SHP77 treated with DMSO at 0.1 percent for 48 hours (cell line): ENCODE measurements around the gene RIPOR3.
"Not testable (repeated sequence)": the region's sequence is repeated elsewhere in the genome, so short reads cannot be mapped to it uniquely, and the experiment has no call there.

Experiments
- DNase-seq: peaks from one replicate; lab custom pipeline; 2025; lab: John Stamatoyannopoulos, UW

The RIPOR3 gene

GRCh38 chr20:50607436-50607835 is 83.9 kb downstream of the RIPOR3 start:
- DNase-seq: no peak

GRCh38 chr20:50605136-50605535 is 86.2 kb downstream of the RIPOR3 start:
- no peak for DNase-seq

- no peak for DNase-seq
Measured at GRCh38 chr20:50604451-50604850, 86.9 kb downstream of the RIPOR3 start.

- no peak for DNase-seq
Measured at GRCh38 chr20:50602432-50603088, 88.8 kb downstream of the RIPOR3 start.

GRCh38 chr20:50601511-50602431 is 89.6 kb downstream of the RIPOR3 start:
- DNase-seq: no peak

GRCh38 chr20:50600281-50600895 is 91.0 kb downstream of the RIPOR3 start:
- no peak for DNase-seq

GRCh38 chr20:50598768-50599167 is 92.6 kb downstream of the RIPOR3 start:
- DNase-seq: not testable (repeated sequence)

- DNase-seq: no peak
Measured at GRCh38 chr20:50598074-50598473, 93.3 kb downstream of the RIPOR3 start.

- no peak for DNase-seq
Measured at GRCh38 chr20:50597406-50597969, 93.9 kb downstream of the RIPOR3 start.

- no peak for DNase-seq
Measured at GRCh38 chr20:50596694-50597021, 94.7 kb downstream of the RIPOR3 start.

- no peak for DNase-seq
Measured at GRCh38 chr20:50595988-50596693, 95.2 kb downstream of the RIPOR3 start.

GRCh38 chr20:50595433-50595895 is 95.9 kb downstream of the RIPOR3 start:
- DNase-seq: no peak

- DNase-seq: no peak
Measured at GRCh38 chr20:50594591-50595432, 96.5 kb downstream of the RIPOR3 start.

GRCh38 chr20:50594231-50594590 is 97.1 kb downstream of the RIPOR3 start:
- no peak for DNase-seq

- no peak for DNase-seq
Measured at GRCh38 chr20:50593005-50593335, 98.4 kb downstream of the RIPOR3 start.

- DNase-seq: no peak
Measured at GRCh38 chr20:50592282-50593004, 98.9 kb downstream of the RIPOR3 start.

GRCh38 chr20:50591233-50591852 is 100.0 kb downstream of the RIPOR3 start:
- DNase-seq: no peak

- DNase-seq: no peak
Measured at GRCh38 chr20:50590348-50590664, 101.0 kb downstream of the RIPOR3 start.

GRCh38 chr20:50589548-50590347 is 101.6 kb downstream of the RIPOR3 start:
- no peak for DNase-seq
